ENCODE results near the gene DALRD3. TPM values are rescaled to one million over a fixed set of nuclear protein-coding genes. Genes with fewer than 3 reads are reported as not detected.

Gene DALRD3
- total and polyA plus RNA-seq, 2 donors (not counting 1 experiment from before 2014, with no cell fraction given) = 57.2 to 82.6 TPM

DNA sequence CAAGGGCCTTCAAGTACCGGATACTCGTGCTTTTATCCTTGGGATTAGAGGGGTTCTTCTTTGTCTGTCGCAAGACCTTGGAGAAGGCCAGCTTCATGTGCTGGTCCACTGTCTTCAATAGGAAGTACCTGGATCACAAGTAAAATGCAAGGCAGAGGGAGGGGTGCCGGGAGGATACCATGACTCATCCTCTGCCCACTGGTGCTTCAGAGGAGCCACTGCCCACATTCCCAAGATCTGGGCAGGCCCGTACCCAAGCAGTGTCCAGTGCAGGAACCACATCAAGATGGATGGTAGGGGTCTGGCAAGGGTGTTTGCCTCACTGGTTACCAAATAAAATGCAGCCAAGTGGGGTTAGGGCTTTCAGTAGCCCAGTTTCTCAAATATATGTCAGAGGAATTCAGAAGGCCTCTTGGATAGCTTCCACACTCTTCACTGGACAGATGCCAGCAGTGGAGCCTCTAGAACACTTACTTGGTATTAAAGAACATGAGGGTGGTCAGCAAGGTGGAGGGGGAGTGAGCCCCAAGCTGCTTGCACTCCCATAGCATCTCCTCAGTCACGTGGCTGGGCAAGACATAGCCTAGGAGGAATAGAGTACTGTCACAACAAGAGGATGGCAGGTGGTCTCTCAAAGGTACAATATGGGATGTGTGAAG is 14.4 kb upstream of the DALRD3 start:
- Histone ChIP-seq H3K9ac (ENCODE audit: low read length) (no peak overlapping the region), H3K9me3 (ENCODE audit: control extremely low read depth in 1 of 3, control insufficient read depth in 2 of 3, insufficient read depth in 1 of 3, low read length in 2 of 3) (no peaks in the 10 kb centered on the region), H3K4me3 (ENCODE audit: control extremely low read depth in 1 of 5, extremely low read depth in 1 of 5, insufficient read depth in 1 of 5, low read depth in 2 of 5, low read length in 4 of 5) (no peak overlapping the region), H3K4me2 (replicated peaks; ENCODE audit: low read depth, low read length, poor library complexity, severe bottlenecking) (no peak overlapping the region), H3K27ac (ENCODE audit: low read length in 2 of 2) (no peak overlapping the region), H2AFZ (ENCODE audit: insufficient read depth, low read depth, low read length, poor library complexity, severe bottlenecking) (no peak overlapping the region), H3K4me1 (ENCODE audit: control insufficient read depth in 2 of 2, insufficient read depth in 2 of 2, low read length in 2 of 2) (peaks cover 11 to 20% of the 10 kb centered on the region in 2 donors), H4K20me1 (ENCODE audit: control insufficient read depth, insufficient read depth, low read length, poor library complexity, severe bottlenecking) (no peaks in the 10 kb centered on the region), H3K27me3 (replicated peaks in 1 of 4; ENCODE audit: control extremely low read depth in 1 of 4, control insufficient read depth in 3 of 4, insufficient read depth in 4 of 4, low read length in 3 of 4) (no peaks in the 10 kb centered on the region), H3K36me3 (replicated peaks in 1 of 2; ENCODE audit: control extremely low read depth in 1 of 2, control insufficient read depth in 1 of 2, extremely low read depth in 1 of 2, insufficient read depth in 2 of 2, low read length in 1 of 2) (peaks cover 18 to 56% of the 10 kb centered on the region in 2 experiments), H3K79me2 (ENCODE audit: control insufficient read depth, insufficient read depth, low read length) (peaks cover 33% of the 10 kb centered on the region)
- Mint-ChIP-seq H3K27ac (no peak overlapping the region), H3K9me3 (ENCODE audit: insufficient read depth) (no peaks in the 10 kb centered on the region), H3K4me1 (peaks cover 20% of the 10 kb centered on the region), H3K27me3 (no peaks in the 10 kb centered on the region), H3K4me3 (no peak overlapping the region)
- ATAC-seq (ENCODE audit: low read depth) = no peak
- POLR2A ChIA-PET = no interaction called here
- 93% methylated on average over 3 of the region's 6 CpGs for WGBS (ENCODE audit: insufficient coverage)
- intact Hi-C loops (cut with micrococcal nuclease) = no loop called here
- TF ChIP-seq CTCF (IDR thresholded peaks at IDR 0.05) (no peak), EZH2 (IDR thresholded peaks at IDR 0.05; ENCODE audit: borderline replicate concordance, insufficient read depth, low read depth, low read length, poor library complexity, severe bottlenecking) (no peak)
- CTCF ChIA-PET = interaction anchor here (0.6 to 2.3 kb wide), 2 partner anchors 11 to 45 kb away, joined by 5 to 10 read pairs; partner anchors contain the start of gene NDUFAF3
- DNase-seq = no peak

- no peak overlapping the region for H3K4me3 Mint-ChIP-seq
- ChIA-PET CTCF (interaction anchor here (2.3 kb wide), 1 partner anchor 9 kb away, joined by 10 read pairs; the partner anchor contains the start of gene NDUFAF3), POLR2A (no interaction called here)
- Histone ChIP-seq H3K4me1 (ENCODE audit: control insufficient read depth in 2 of 2, insufficient read depth in 2 of 2, low read length in 2 of 2) (peaks cover 14 to 32% of the 10 kb centered on the region in 2 donors), H3K4me3 (ENCODE audit: control extremely low read depth in 1 of 5, extremely low read depth in 1 of 5, insufficient read depth in 1 of 5, low read depth in 2 of 5, low read length in 4 of 5) (no peak overlapping the region), H3K36me3 (replicated peaks in 1 of 2; ENCODE audit: control extremely low read depth in 1 of 2, control insufficient read depth in 1 of 2, extremely low read depth in 1 of 2, insufficient read depth in 2 of 2, low read length in 1 of 2) (peaks cover 16 to 60% of the 10 kb centered on the region in 2 experiments), H3K27ac (ENCODE audit: low read length in 2 of 2) (peak overlapping the region in 1 of 2 donors; percentile 92), H4K20me1 (ENCODE audit: control insufficient read depth, insufficient read depth, low read length, poor library complexity, severe bottlenecking) (no peaks in the 10 kb centered on the region), H3K9ac (ENCODE audit: low read length) (no peak overlapping the region), H3K79me2 (ENCODE audit: control insufficient read depth, insufficient read depth, low read length) (peaks cover 32% of the 10 kb centered on the region), H2AFZ (ENCODE audit: insufficient read depth, low read depth, low read length, poor library complexity, severe bottlenecking) (no peak overlapping the region), H3K27me3 (replicated peaks in 1 of 4; ENCODE audit: control extremely low read depth in 1 of 4, control insufficient read depth in 3 of 4, insufficient read depth in 4 of 4, low read length in 3 of 4) (no peaks in the 10 kb centered on the region), H3K4me2 (replicated peaks; ENCODE audit: low read depth, low read length, poor library complexity, severe bottlenecking) (no peak overlapping the region), H3K9me3 (ENCODE audit: control extremely low read depth in 1 of 3, control insufficient read depth in 2 of 3, insufficient read depth in 1 of 3, low read length in 2 of 3) (no peaks in the 10 kb centered on the region)
- 95% methylated on average over 5 of the region's 6 CpGs for WGBS (ENCODE audit: insufficient coverage)
- TF ChIP-seq EZH2 (IDR thresholded peaks at IDR 0.05; ENCODE audit: borderline replicate concordance, insufficient read depth, low read depth, low read length, poor library complexity, severe bottlenecking) (no peak), CTCF (IDR thresholded peaks at IDR 0.05) (no peak)
- H3K9me3 Mint-ChIP-seq (ENCODE audit: insufficient read depth) = no peaks in the 10 kb centered on the region
- intact Hi-C loops (cut with micrococcal nuclease) = no loop called here
- no peaks in the 10 kb centered on the region for H3K27me3 Mint-ChIP-seq
- ATAC-seq (ENCODE audit: low read depth) (no peak), DNase-seq (no peak)
- peaks cover 37% of the 10 kb centered on the region for H3K4me1 Mint-ChIP-seq
- peak overlapping the region; percentile 53 for H3K27ac Mint-ChIP-seq
These were observed 11.9 kb upstream of the DALRD3 start for GRCh38 chr3:49030321-49030720.
